IMR-90 (cell line): Measurements from ENCODE around the gene EFHD2.

Experiments used
- CEBPB ChIP-seq: IDR thresholded peaks from 2 replicates; pipeline ENCODE4 v1.6.1; 2012; ENCODE audit warnings: low read depth, low read length, improper control_type of control experiment
- FOS ChIP-seq: fragments of 150-350 bp; IDR thresholded peaks from 2 replicates; pipeline ENCODE4 v1.6.1; 2016; ENCODE audit warnings: low read depth, low read length
- MAFK ChIP-seq: IDR thresholded peaks from 2 replicates; pipeline ENCODE4 v1.6.1; 2012; ENCODE audit warnings: low read depth, low read length, improper control_type of control experiment
- MAZ ChIP-seq: IDR thresholded peaks from 2 replicates; pipeline ENCODE4 v1.6.1; 2012; ENCODE audit warnings: low read depth, mild to moderate bottlenecking, low read length, improper control_type of control experiment, moderate library complexity, borderline replicate concordance
- MXI1 ChIP-seq: IDR thresholded peaks from 2 replicates; pipeline ENCODE4 v1.6.1; 2012; ENCODE audit warnings: low read depth, mild to moderate bottlenecking, low read length, moderate library complexity, borderline replicate concordance
- POLR2A ChIP-seq: IDR thresholded peaks from 2 replicates; pipeline ENCODE4 v1.6.1; 2012; ENCODE audit warnings: mild to moderate bottlenecking, low read depth, low read length
- RAD21 ChIP-seq: IDR thresholded peaks from 2 replicates; pipeline ENCODE4 v1.6.1; 2012; ENCODE audit warnings: low read length, improper control_type of control experiment
- RCOR1 ChIP-seq: IDR thresholded peaks from 2 replicates; pipeline ENCODE4 v1.6.1; 2012; ENCODE audit warnings: mild to moderate bottlenecking, low read length, improper control_type of control experiment; ENCODE audit not compliant: insufficient replicate concordance
- RFX5 ChIP-seq: IDR thresholded peaks from 2 replicates; pipeline ENCODE4 v1.8.0; 2012; ENCODE audit warnings: low read depth, mild to moderate bottlenecking, low read length, moderate library complexity
- TF ChIP-seq, protein P1 (sequence below): conservative IDR thresholded peaks from 2 replicates; pipeline ENCODE4 v1.5.1; 2012; ENCODE audit warnings: mild to moderate bottlenecking, low read depth, low read length, improper control_type of control experiment
- TF ChIP-seq, protein P2 (sequence below): fragments of 150-350 bp; IDR thresholded peaks from 2 replicates; pipeline ENCODE4 v1.6.1; 2016; ENCODE audit warnings: low read depth, mild to moderate bottlenecking, low read length, moderate library complexity, borderline replicate concordance

DNA sequence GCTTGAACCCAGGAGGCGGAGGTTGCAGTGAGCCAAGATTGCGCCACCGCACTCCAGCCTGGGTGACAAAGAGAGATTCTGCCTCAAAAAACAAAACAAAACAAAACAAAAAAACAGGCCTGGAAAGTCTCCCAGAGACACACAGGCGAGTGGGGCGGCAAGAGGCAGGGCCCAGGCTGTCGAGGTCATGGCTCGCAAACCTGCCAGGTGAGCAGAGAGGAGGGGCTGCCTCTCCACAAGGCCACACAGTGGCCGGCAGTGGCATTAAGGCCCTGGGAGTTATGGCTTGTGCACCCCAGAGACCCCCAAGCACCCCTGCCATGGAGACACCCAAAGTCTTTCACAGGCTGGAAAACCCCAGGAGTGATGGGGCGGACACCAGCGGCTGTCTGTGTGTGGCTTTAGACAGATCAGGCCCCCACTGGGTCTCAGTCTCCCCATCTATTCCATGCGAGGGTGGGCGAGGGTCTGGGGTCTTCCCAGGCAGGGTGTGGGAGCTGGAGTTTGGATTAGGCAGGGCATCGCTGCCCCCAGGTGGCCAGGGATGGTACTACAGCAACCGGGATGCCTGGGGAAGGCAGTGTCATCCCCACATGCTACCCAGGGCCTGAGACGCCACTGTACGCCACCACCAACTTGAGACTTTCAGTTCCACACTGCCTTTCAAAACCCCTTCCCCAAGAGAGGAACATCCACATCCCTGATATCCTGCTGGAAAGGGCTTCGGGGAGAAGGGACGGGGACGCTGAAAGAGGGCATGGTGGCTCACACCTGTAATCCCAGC lies 21.3 kb downstream of the EFHD2 start:
- TF ChIP-seq RCOR1 (no peak), RFX5 (no peak), POLR2A (0 out of 2 replicates have a peak, but pooled peaks have one; percentile 35), CEBPB (no peak), MXI1 (no peak), MAZ (no peak), FOS (no peak), RAD21 (peak; percentile 92), MAFK (no peak)
- TF ChIP-seq, protein P1, sequence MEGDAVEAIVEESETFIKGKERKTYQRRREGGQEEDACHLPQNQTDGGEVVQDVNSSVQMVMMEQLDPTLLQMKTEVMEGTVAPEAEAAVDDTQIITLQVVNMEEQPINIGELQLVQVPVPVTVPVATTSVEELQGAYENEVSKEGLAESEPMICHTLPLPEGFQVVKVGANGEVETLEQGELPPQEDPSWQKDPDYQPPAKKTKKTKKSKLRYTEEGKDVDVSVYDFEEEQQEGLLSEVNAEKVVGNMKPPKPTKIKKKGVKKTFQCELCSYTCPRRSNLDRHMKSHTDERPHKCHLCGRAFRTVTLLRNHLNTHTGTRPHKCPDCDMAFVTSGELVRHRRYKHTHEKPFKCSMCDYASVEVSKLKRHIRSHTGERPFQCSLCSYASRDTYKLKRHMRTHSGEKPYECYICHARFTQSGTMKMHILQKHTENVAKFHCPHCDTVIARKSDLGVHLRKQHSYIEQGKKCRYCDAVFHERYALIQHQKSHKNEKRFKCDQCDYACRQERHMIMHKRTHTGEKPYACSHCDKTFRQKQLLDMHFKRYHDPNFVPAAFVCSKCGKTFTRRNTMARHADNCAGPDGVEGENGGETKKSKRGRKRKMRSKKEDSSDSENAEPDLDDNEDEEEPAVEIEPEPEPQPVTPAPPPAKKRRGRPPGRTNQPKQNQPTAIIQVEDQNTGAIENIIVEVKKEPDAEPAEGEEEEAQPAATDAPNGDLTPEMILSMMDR, result peak; percentile 90
- TF ChIP-seq, protein P2, sequence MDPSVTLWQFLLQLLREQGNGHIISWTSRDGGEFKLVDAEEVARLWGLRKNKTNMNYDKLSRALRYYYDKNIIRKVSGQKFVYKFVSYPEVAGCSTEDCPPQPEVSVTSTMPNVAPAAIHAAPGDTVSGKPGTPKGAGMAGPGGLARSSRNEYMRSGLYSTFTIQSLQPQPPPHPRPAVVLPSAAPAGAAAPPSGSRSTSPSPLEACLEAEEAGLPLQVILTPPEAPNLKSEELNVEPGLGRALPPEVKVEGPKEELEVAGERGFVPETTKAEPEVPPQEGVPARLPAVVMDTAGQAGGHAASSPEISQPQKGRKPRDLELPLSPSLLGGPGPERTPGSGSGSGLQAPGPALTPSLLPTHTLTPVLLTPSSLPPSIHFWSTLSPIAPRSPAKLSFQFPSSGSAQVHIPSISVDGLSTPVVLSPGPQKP, result no peak
